ENCODE measurements around the gene KIF3A. TPM values are rescaled to one million over a fixed set of nuclear protein-coding genes. Genes with fewer than 3 reads are reported as not detected.
A peak's percentile ranks its signal among the peaks of the same experiment; 100 is the strongest.

Gene KIF3A
- total RNA-seq, 2 donors from 2014 or later, result 20.0 to 26.9 TPM

- H3K27me3 Mint-ChIP-seq (ENCODE audit: low read depth), result no peaks in the 10 kb centered on the region
- peaks cover 19% of the 10 kb centered on the region for H3K4me1 Mint-ChIP-seq (ENCODE audit: low read depth)
- ATAC-seq (replicated peaks in 1 of 2), result no peak
- H3K36me3 Mint-ChIP-seq (ENCODE audit: insufficient read depth in 2 of 2), result peaks cover 0 to 2% of the 10 kb centered on the region in 2 donors
- H3K4me3 Mint-ChIP-seq, result no peak overlapping the region
- H3K27ac Mint-ChIP-seq, result no peak overlapping the region
- DNase-seq, result no peak
- H3K9me3 Mint-ChIP-seq, result no peaks in the 10 kb centered on the region
Measured at GRCh38 chr5:132758451-132758850, 21.1 kb upstream of the KIF3A start.

- Mint-ChIP-seq H3K4me1 (ENCODE audit: low read depth) (peaks cover 32% of the 10 kb centered on the region), H3K27ac (no peak overlapping the region), H3K27me3 (ENCODE audit: low read depth) (no peaks in the 10 kb centered on the region), H3K9me3 (no peaks in the 10 kb centered on the region), H3K4me3 (no peak overlapping the region), H3K36me3 (ENCODE audit: insufficient read depth in 2 of 2) (peaks cover 0 to 2% of the 10 kb centered on the region in 2 donors)
- DNase-seq (no peak), ATAC-seq (replicated peaks in 1 of 2) (no peak)
Measured at GRCh38 chr5:132756542-132756941, 19.2 kb upstream of the KIF3A start.

GRCh38 chr5:132754947-132755346 lies 17.6 kb upstream of the KIF3A start:
- DNase-seq (no peak), ATAC-seq (replicated peaks in 1 of 2) (no peak)
- H3K36me3 Mint-ChIP-seq (ENCODE audit: insufficient read depth in 2 of 2), result no peaks in the 10 kb centered on the region
- H3K4me1 Mint-ChIP-seq (ENCODE audit: low read depth), result peaks cover 48% of the 10 kb centered on the region
- no peaks in the 10 kb centered on the region for H3K9me3 Mint-ChIP-seq
- no peaks in the 10 kb centered on the region for H3K27me3 Mint-ChIP-seq (ENCODE audit: low read depth)
- H3K27ac Mint-ChIP-seq, result peak overlapping the region; percentile 2
- H3K4me3 Mint-ChIP-seq, result no peak overlapping the region

- DNase-seq (no peak), ATAC-seq (replicated peaks in 1 of 2) (no peak)
- H3K4me3 Mint-ChIP-seq, result no peak overlapping the region
- no peak overlapping the region for H3K27ac Mint-ChIP-seq
- no peaks in the 10 kb centered on the region for H3K9me3 Mint-ChIP-seq
- H3K4me1 Mint-ChIP-seq (ENCODE audit: low read depth), result peaks cover 48% of the 10 kb centered on the region
- no peaks in the 10 kb centered on the region for H3K36me3 Mint-ChIP-seq (ENCODE audit: insufficient read depth in 2 of 2)
- H3K27me3 Mint-ChIP-seq (ENCODE audit: low read depth), result no peaks in the 10 kb centered on the region
Measured at GRCh38 chr5:132754111-132754510, 16.8 kb upstream of the KIF3A start.

- H3K27ac Mint-ChIP-seq, result no peak overlapping the region
- H3K4me3 Mint-ChIP-seq, result no peak overlapping the region
- DNase-seq, result peak; percentile 21 to 29
- ATAC-seq (replicated peaks in 1 of 2), result peak; percentile 50 to 59
- H3K27me3 Mint-ChIP-seq (ENCODE audit: low read depth), result no peaks in the 10 kb centered on the region
- peaks cover 48% of the 10 kb centered on the region for H3K4me1 Mint-ChIP-seq (ENCODE audit: low read depth)
- H3K9me3 Mint-ChIP-seq, result no peaks in the 10 kb centered on the region
- H3K36me3 Mint-ChIP-seq (ENCODE audit: insufficient read depth in 2 of 2), result no peaks in the 10 kb centered on the region
Measured at GRCh38 chr5:132753135-132753987, 16.0 kb upstream of the KIF3A start.

- no peaks in the 10 kb centered on the region for H3K9me3 Mint-ChIP-seq
- H3K4me1 Mint-ChIP-seq (ENCODE audit: low read depth), result peaks cover 48% of the 10 kb centered on the region
- H3K27me3 Mint-ChIP-seq (ENCODE audit: low read depth), result no peaks in the 10 kb centered on the region
- no peak overlapping the region for H3K27ac Mint-ChIP-seq
- DNase-seq (no peak), ATAC-seq (replicated peaks in 1 of 2) (no peak)
- H3K36me3 Mint-ChIP-seq (ENCODE audit: insufficient read depth in 2 of 2), result no peaks in the 10 kb centered on the region
- H3K4me3 Mint-ChIP-seq, result no peak overlapping the region
Measured at GRCh38 chr5:132752581-132753125, 15.3 kb upstream of the KIF3A start.

GRCh38 chr5:132751971-132752580 lies 14.7 kb upstream of the KIF3A start:
- Mint-ChIP-seq H3K4me1 (ENCODE audit: low read depth) (peaks cover 48% of the 10 kb centered on the region), H3K4me3 (no peak overlapping the region), H3K36me3 (ENCODE audit: insufficient read depth in 2 of 2) (no peaks in the 10 kb centered on the region), H3K27ac (peak overlapping the region; percentile 95), H3K9me3 (no peaks in the 10 kb centered on the region), H3K27me3 (ENCODE audit: low read depth) (no peaks in the 10 kb centered on the region)
- no peak for DNase-seq
- ATAC-seq (replicated peaks in 1 of 2), result no peak

GRCh38 chr5:132751444-132751843 lies 14.1 kb upstream of the KIF3A start:
- DNase-seq (peak; percentile 49 to 51), ATAC-seq (replicated peaks in 1 of 2) (peak; percentile 56 to 57)
- Mint-ChIP-seq H3K27ac (peak overlapping the region; percentile 95), H3K4me3 (peak overlapping the region; percentile 9 to 81), H3K27me3 (ENCODE audit: low read depth) (no peaks in the 10 kb centered on the region), H3K36me3 (ENCODE audit: insufficient read depth in 2 of 2) (no peaks in the 10 kb centered on the region), H3K4me1 (ENCODE audit: low read depth) (peaks cover 48% of the 10 kb centered on the region), H3K9me3 (no peaks in the 10 kb centered on the region)

- Mint-ChIP-seq H3K36me3 (ENCODE audit: insufficient read depth in 2 of 2) (no peaks in the 10 kb centered on the region), H3K4me3 (peak overlapping the region in 1 of 2 donors; percentile 81), H3K27ac (peak overlapping the region; percentile 95), H3K27me3 (ENCODE audit: low read depth) (peaks cover 8% of the 10 kb centered on the region), H3K9me3 (no peaks in the 10 kb centered on the region), H3K4me1 (ENCODE audit: low read depth) (peaks cover 48% of the 10 kb centered on the region)
- DNase-seq, result no peak
- no peak for ATAC-seq (replicated peaks in 1 of 2)
Measured at GRCh38 chr5:132750471-132751230, 13.3 kb upstream of the KIF3A start.

GRCh38 chr5:132749506-132749905 lies 12.2 kb upstream of the KIF3A start:
- H3K4me3 Mint-ChIP-seq, result no peak overlapping the region
- H3K9me3 Mint-ChIP-seq, result no peaks in the 10 kb centered on the region
- peaks cover 39% of the 10 kb centered on the region for H3K4me1 Mint-ChIP-seq (ENCODE audit: low read depth)
- DNase-seq (no peak), ATAC-seq (replicated peaks in 1 of 2) (no peak)
- no peak overlapping the region for H3K27ac Mint-ChIP-seq
- no peaks in the 10 kb centered on the region for H3K36me3 Mint-ChIP-seq (ENCODE audit: insufficient read depth in 2 of 2)
- peaks cover 16% of the 10 kb centered on the region for H3K27me3 Mint-ChIP-seq (ENCODE audit: low read depth)

- Mint-ChIP-seq H3K36me3 (ENCODE audit: insufficient read depth in 2 of 2) (no peaks in the 10 kb centered on the region), H3K4me3 (peak overlapping the region; percentile 58 to 59), H3K9me3 (no peaks in the 10 kb centered on the region), H3K27ac (no peak overlapping the region), H3K27me3 (ENCODE audit: low read depth) (peaks cover 16% of the 10 kb centered on the region), H3K4me1 (ENCODE audit: low read depth) (peaks cover 30% of the 10 kb centered on the region)
- ATAC-seq (replicated peaks in 1 of 2) (no peak), DNase-seq (no peak)
Measured at GRCh38 chr5:132748522-132749000, 11.2 kb upstream of the KIF3A start.

GRCh38 chr5:132747616-132748440 lies 10.5 kb upstream of the KIF3A start:
- Mint-ChIP-seq H3K27me3 (ENCODE audit: low read depth) (peaks cover 16% of the 10 kb centered on the region), H3K27ac (no peak overlapping the region)

More at GRCh38 chr5:132747616-132748440, 10.5 kb upstream of the KIF3A start:
- peaks cover 0 to 3% of the 10 kb centered on the region in 2 donors for H3K36me3 Mint-ChIP-seq (ENCODE audit: insufficient read depth in 2 of 2)
- peaks cover 25% of the 10 kb centered on the region for H3K4me1 Mint-ChIP-seq (ENCODE audit: low read depth)
- no peaks in the 10 kb centered on the region for H3K9me3 Mint-ChIP-seq
- H3K4me3 Mint-ChIP-seq, result peak overlapping the region; percentile 59
- DNase-seq, result peak; percentile 58 to 62
- peak; percentile 43 to 46 for ATAC-seq (replicated peaks in 1 of 2)

Data from activated T-cell treated with anti-CD3 and anti-CD28 coated beads, Interleukin-2, amount 50 U/mL, for 72 hours (primary cell).